SH-SY5Y (cell line): ENCODE results near the gene LRRN2.

Experiments
- GATA2 ChIP-seq: IDR thresholded peaks from 2 replicates; pipeline ENCODE4 v1.6.1; 2011; ENCODE audit warnings: mild to moderate bottlenecking, low read depth, low read length
- GATA3 ChIP-seq: IDR thresholded peaks from 2 replicates; pipeline ENCODE4 v1.6.1; 2011; ENCODE audit warnings: low read depth, mild to moderate bottlenecking, low read length, moderate library complexity

DNA sequence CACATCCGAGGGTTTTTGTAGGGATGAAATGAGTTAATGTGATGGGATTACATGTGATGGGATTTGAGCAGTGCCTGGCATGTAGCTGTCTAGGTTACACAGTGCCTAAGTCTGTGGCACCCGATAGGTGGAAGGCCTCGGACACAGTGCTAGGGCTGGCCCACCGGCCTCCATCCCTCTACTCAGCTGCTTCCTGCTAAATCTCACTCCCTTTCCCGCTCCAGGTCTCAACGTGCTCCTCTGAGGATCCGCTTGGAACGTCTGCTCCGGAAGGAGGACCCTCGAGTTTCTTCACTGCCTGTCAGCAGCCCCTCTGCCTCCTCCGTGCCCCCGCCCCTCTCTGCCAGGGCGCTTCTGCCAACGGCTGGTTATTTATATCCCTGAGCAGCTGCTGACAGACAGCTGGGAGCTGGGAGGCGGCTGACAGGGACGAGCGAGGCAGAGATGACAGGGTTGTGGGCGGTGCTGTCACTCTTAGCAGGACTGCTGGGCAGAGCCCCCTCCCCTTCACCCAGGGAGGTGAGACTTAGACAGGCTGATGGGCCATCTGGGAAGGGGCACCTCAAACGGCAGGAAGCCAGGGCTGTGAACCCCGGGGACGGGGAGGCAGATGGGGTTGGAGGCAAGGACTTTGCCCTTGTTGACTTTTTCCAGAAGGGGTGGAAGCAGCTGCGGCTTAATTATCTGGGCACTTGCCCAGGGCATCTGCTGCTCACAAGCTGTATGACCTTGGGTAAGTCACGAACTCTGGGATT, 26.6 kb upstream of the LRRN2 start:
- TF ChIP-seq GATA3 (no peak), GATA2 (no peak)
